Heart left ventricle (tissue), 16 donors: ENCODE results near the gene HOGA1. TPM values are rescaled to one million over a fixed set of nuclear protein-coding genes. Genes with fewer than 3 reads are reported as not detected.

Source experiments
- ATAC-seq, 4 donors: fragments of 200-7000 bp; cut with Tn5 transposase; one replicate each; pipeline ENCODE4 v1.9.1; 2020 to 2022; ENCODE audit warnings: moderate library complexity in 4 of 4, mild to moderate bottlenecking in 3 of 4, moderate number of reproducible peaks in 1 of 4
- DNase-seq, 5 donors: peaks; one replicate each; pipeline ENCODE4 v3.0.0-alpha.2; 2020
- H3K27ac ChIP-seq, 12 donors: fragments of 200-600 bp; sonication (generic) in 4 of 12; one replicate each; pipeline versions ENCODE4 v1.5.0 to v1.8.0; 2016 to 2022; ENCODE audit warnings: mild to moderate bottlenecking in 2 of 12
- H3K27me3 ChIP-seq, 9 donors: fragments of 200-600 bp; sonication (generic) in 2 of 9; one replicate each; pipeline versions ENCODE4 v1.5.1 to v1.8.0; 2016 to 2022; ENCODE audit warnings: mild to moderate bottlenecking in 3 of 9
- H3K36me3 ChIP-seq, 9 donors: fragments of 200-600 bp; sonication (generic) in 2 of 9; one replicate each; pipeline versions ENCODE4 v1.5.0 to v1.8.0; 2018 to 2022; ENCODE audit warnings: mild to moderate bottlenecking in 2 of 9
- H3K4me1 ChIP-seq, 12 donors: fragments of 200-600 bp; sonication (generic) in 4 of 12; one replicate each; pipeline versions ENCODE4 v1.5.0 to v1.8.0; 2016 to 2022; ENCODE audit warnings: mild to moderate bottlenecking in 3 of 12
- H3K4me3 ChIP-seq, 12 donors: fragments of 200-600 bp; sonication (generic) in 4 of 12; one replicate each; pipeline versions ENCODE4 v1.5.0 to v1.8.0; 2017 to 2022; ENCODE audit warnings: mild to moderate bottlenecking in 9 of 12, moderate library complexity in 4 of 12
- H3K9me3 ChIP-seq, 12 donors: fragments of 200-600 bp; sonication (generic) in 4 of 12; one replicate each; pipeline versions ENCODE4 v1.5.0 to v1.8.0; 2016 to 2022; ENCODE audit warnings: mild to moderate bottlenecking in 1 of 12
- POLR2A ChIP-seq, 2 donors: fragments of 450-650 bp; IDR thresholded peaks; one replicate each; pipeline ENCODE4 v1.6.1; 2017; ENCODE audit warnings: antibody characterized with exemption in 2 of 2, mild to moderate bottlenecking in 2 of 2, moderate library complexity in 2 of 2
- WGBS, 4 donors: extraction: QIAGEN DNeasy Blood & Tissue Kit in 2 of 4; methylation state at CpG; one replicate each; pipeline versions ENCODE4 v1.1.5 to v1.1.7; 2013 to 2018; 5-methylcytosine and 5-hydroxymethylcytosine counted together
- intact Hi-C, 10 donors: fragments of 100-400 bp; cut with DNase I; formaldehyde crosslinking; loops; one replicate each; pipeline versions ENCODE4 v1.11.1 to v1.14.2; 2022
- polyA plus RNA-seq, 2 donors: library from polyadenylated mRNA; stranded (reverse); fragments of 200-250 nt; gene quantifications; one replicate each; pipeline ENCODE4 v1.2.3, GENCODE V29; 2013
- total RNA-seq, 9 donors: library from RNA; depleted of rRNA in 2 of 9; stranded (reverse); fragments of >200 nt in 2 of 9; fragmentation: NEBNext Ultra II Directional in 3 of 9; extraction: Animal tissue kit (Norgen Biotek cat#: 25700) in 3 of 9; gene quantifications; one replicate each; pipeline versions ENCODE4 v1.1.0 to v1.2.4, GENCODE V29; 2016 to 2023
- TF ChIP-seq, protein P1 (sequence below), 12 donors: fragments of 200-600 bp; sonication (generic) in 4 of 12; IDR thresholded peaks; one replicate each; pipeline versions ENCODE4 v1.5.0 to v1.8.0; 2018 to 2022; ENCODE audit warnings: antibody characterized with exemption in 12 of 12, mild to moderate bottlenecking in 5 of 12
- donor health status: ischemic (EF 13 %, LVEDD 7.1; RV severe dilation, severe dysfunction).
- donor health status: healthy with polysubstance abuse.
- donor health status: DM: no; HTN: yes; CAD: no.
- donor health status: DM: no; HTN: no; CAD: no.
- donor health status: ischemic (EF 25% LVEDD 6.9; RV normal size, moderate dysfunction).
- donor health status: ischemic (EF 25% LVEDD 5.7; RV mildly dilated, moderate dysfunction).
- donor health status: healthy.
- donor health status: DM: yes; HTN: yes; CAD: no.
- donor health status: ischemic (EF 35%, LVEDD 5.7; RV mildly dilated, moderate dysfunction).
- donor health status: nonischemic (EF 11% LVEDD 7.7; RV severe dilation, severe dysfunction).
- donor health status: DM: yes; HTN: yes; CAD: no.
- donor health status: PGD.
- donor health status: ischemic (EF 29% LVEDD 5.4; RV normal size, mild dysfunction).
- donor health status: nonischemic (EF 23%, LVEDD 6.1; RV moderate dilation, normal function).

HOGA1 gene
- total and polyA plus RNA-seq, 11 donors = 7.5 to 82.6 (median 20.4) TPM

DNA sequence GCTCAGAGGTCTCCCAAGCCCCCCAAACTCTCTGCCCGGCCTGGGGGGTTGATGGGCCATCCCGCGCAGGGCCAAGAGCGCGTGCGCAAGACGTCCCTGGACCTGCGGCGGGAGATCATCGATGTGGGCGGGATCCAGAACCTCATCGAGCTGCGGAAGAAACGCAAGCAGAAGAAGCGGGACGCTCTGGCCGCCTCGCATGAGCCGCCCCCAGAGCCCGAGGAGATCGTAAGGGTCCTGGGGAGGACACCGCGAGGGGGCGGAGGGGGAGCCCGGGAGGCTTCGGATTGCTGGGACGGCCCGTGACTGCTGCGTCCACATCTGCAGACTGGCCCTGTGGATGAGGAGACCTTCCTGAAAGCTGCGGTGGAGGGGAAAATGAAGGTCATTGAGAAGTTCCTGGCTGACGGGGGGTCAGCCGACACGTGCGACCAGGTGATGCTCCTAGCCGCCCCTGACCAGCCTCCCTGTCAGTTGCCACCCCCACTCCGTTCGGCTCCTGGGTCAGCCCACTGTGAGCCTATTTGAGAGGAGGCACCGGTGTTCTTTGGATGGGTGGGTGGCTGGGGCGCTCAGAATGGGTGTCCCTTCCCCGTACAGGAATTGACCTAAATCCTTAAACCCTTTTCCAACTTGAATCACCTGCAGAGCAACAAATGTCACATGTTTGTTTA lies 5.9 kb upstream of the HOGA1 start:
- H3K36me3 ChIP-seq = peaks cover 0 to 5% (median 0%) of the 10 kb centered on the region in 9 donors
- no peaks in the 10 kb centered on the region for H3K27me3 ChIP-seq
- H3K9me3 ChIP-seq = no peaks in the 10 kb centered on the region
- peaks cover 0 to 29% (median 6%) of the 10 kb centered on the region in 12 donors for H3K4me1 ChIP-seq
- DNase-seq (no peak), ATAC-seq (no peak)
- intact Hi-C loops = no loop called here
- H3K27ac ChIP-seq = peak overlapping the region in 2 of 12 donors; percentile 90 to 95
- TF ChIP-seq, protein P1, sequence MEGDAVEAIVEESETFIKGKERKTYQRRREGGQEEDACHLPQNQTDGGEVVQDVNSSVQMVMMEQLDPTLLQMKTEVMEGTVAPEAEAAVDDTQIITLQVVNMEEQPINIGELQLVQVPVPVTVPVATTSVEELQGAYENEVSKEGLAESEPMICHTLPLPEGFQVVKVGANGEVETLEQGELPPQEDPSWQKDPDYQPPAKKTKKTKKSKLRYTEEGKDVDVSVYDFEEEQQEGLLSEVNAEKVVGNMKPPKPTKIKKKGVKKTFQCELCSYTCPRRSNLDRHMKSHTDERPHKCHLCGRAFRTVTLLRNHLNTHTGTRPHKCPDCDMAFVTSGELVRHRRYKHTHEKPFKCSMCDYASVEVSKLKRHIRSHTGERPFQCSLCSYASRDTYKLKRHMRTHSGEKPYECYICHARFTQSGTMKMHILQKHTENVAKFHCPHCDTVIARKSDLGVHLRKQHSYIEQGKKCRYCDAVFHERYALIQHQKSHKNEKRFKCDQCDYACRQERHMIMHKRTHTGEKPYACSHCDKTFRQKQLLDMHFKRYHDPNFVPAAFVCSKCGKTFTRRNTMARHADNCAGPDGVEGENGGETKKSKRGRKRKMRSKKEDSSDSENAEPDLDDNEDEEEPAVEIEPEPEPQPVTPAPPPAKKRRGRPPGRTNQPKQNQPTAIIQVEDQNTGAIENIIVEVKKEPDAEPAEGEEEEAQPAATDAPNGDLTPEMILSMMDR (IDR thresholded peaks at IDR 0.05) = no peak
- no peak for TF ChIP-seq POLR2A (IDR thresholded peaks at IDR 0.05)
- peak overlapping the region in 4 of 12 donors; percentile 6 to 31 (median 21) for H3K4me3 ChIP-seq
- 77 to 85% (median 81%) methylated on average over 33 to 40 of the region's 40 CpGs for WGBS, 4 donors

DNA sequence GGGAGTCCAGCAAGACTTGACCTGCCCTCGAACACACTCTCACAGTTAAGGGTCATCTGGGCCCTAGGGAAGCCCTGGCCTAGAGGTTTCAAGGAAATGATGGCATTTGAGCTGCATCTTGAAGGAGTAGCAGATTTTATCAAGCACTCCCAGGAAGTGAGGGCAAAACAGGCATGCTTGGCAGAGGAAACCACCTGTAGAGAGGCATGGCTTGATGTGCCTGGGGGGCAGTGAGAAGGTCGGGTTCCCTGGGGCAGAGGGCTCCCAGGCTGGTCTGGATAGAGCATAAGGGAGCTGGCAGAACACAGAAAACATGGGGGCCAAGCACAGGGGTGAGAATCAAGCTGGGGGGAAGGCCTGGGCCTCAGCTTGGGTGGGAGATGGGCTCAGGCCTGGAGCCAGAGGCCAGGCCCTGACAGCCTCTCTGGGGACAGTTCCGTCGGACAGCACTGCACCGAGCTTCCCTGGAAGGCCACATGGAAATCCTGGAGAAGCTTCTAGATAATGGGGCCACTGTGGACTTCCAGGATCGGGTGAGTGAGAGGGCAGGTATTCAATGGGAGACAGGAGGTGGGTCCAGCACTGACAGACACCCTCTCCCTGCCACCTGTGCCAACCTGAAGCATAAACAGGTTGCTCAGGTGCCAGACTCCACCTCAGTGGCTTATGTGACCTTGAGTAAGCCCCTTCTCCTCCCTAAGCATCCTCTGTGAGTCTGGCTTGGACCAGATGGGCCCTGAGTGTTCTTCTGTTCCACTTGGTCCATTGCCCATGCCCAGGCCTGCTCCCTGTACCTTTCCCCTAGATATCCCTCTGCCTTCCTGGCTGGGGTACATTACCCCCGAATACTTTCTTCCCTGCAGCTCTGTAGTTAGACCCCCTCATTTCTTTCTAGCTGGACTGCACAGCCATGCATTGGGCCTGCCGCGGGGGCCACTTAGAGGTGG lies 3.5 kb upstream of the HOGA1 start:
- Histone ChIP-seq H3K27me3 (no peaks in the 10 kb centered on the region), H3K4me3 (no peak overlapping the region), H3K36me3 (peaks cover 0 to 5% (median 0%) of the 10 kb centered on the region in 9 donors), H3K4me1 (peaks cover 0 to 36% (median 7%) of the 10 kb centered on the region in 12 donors), H3K27ac (peak overlapping the region in 8 of 12 donors; percentile 33 to 92 (median 54)), H3K9me3 (no peaks in the 10 kb centered on the region)
- DNase-seq = no peak
- intact Hi-C loops = no loop called here
- WGBS, 4 donors = 70 to 82% (median 79%) methylated on average over 9 of the region's 9 CpGs
- TF ChIP-seq, protein P1 (IDR thresholded peaks at IDR 0.05) = no peak
- TF ChIP-seq POLR2A (IDR thresholded peaks at IDR 0.05) = no peak
- no peak for ATAC-seq

DNA sequence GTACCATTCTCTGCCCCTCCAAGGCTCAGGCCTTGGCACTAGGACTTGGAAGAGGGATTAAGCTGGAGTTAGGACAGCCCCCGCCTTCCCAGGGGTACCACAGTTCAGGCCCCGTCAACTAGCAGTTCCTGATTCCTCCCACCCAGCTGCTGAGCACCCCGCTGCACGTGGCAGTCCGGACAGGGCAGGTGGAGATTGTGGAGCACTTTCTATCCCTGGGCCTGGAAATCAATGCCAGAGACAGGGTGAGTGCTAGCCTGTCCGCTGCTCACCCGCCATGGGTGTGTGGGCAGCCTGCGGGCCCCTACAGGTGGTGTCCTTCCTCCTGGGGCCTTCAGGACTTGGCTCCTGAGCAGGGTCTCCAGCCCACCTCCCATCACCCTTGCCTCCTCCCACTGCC lies 2.0 kb upstream of the HOGA1 start:
- TF ChIP-seq, protein P1 (IDR thresholded peaks at IDR 0.05) = no peak
- no peak for TF ChIP-seq POLR2A (IDR thresholded peaks at IDR 0.05)
- Histone ChIP-seq H3K36me3 (peaks cover 0 to 5% (median 0%) of the 10 kb centered on the region in 9 donors), H3K9me3 (no peaks in the 10 kb centered on the region), H3K4me3 (no peak overlapping the region), H3K27ac (peak overlapping the region in 5 of 12 donors; percentile 8 to 92 (median 87)), H3K4me1 (peaks cover 0 to 43% (median 4%) of the 10 kb centered on the region in 12 donors), H3K27me3 (no peaks in the 10 kb centered on the region)
- WGBS, 4 donors = 86 to 96% (median 93%) methylated on average over 5 to 8 of the region's 8 CpGs
- no peak for DNase-seq
- intact Hi-C loops = no loop called here
- ATAC-seq = no peak

DNA sequence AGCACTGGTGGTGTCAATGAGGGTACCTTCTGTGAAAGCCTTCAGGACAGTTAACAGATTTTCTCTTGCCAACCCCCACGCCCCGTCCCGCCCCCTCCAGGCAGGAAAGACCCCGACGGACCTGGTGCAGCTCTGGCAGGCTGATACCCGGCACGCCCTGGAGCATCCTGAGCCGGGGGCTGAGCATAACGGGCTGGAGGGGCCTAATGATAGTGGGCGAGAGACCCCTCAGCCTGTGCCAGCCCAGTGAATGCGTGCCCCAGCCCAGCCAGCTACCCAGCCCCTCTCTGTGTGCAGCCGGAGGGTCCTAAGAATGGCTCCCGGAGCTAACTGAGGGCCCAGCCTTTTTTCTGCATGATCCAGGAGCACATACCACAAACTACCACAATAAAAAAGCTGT lies 713 bp upstream of the HOGA1 start:
- Histone ChIP-seq H3K27ac (peak overlapping the region in 11 of 12 donors; percentile 63 to 92 (median 82)), H3K4me1 (peaks cover 0 to 43% (median 4%) of the 10 kb centered on the region in 12 donors), H3K4me3 (no peak overlapping the region), H3K27me3 (no peaks in the 10 kb centered on the region), H3K9me3 (no peaks in the 10 kb centered on the region), H3K36me3 (peaks cover 0 to 4% (median 0%) of the 10 kb centered on the region in 9 donors)
- WGBS, 4 donors = 87 to 92% (median 88%) methylated on average over 11 to 13 of the region's 13 CpGs
- TF ChIP-seq, protein P1 (IDR thresholded peaks at IDR 0.05) = no peak
- TF ChIP-seq POLR2A (IDR thresholded peaks at IDR 0.05) = no peak
- ATAC-seq = no peak
- no peak for DNase-seq
- intact Hi-C loops = no loop called here
